ENCODE results near the gene SPARCL1. TPM values are rescaled to one million over a fixed set of nuclear protein-coding genes. Genes with fewer than 3 reads are reported as not detected.
"Not testable (repeated sequence)": the region's sequence is repeated elsewhere in the genome, so short reads cannot be mapped to it uniquely, and the experiment has no call there.

The SPARCL1 gene
- total and polyA plus RNA-seq, 10 of the 15 experiments (the other 5 are each of a cell fraction or from before 2014, with no cell fraction given), result 0.10 to 1.1 TPM; not detected in 8

- Histone ChIP-seq H3K36me3 (ENCODE audit: control insufficient read depth in 2 of 2, insufficient read depth in 2 of 2, low read length in 1 of 2) (no peaks in the 10 kb centered on the region), H4K20me1 (ENCODE audit: control insufficient read depth, insufficient read depth) (no peaks in the 10 kb centered on the region), H3K4me3 (no peak overlapping the region), H3K27me3 (replicated peaks in 1 of 2; ENCODE audit: control insufficient read depth in 2 of 2, insufficient read depth in 2 of 2, low read length in 1 of 2) (no peaks in the 10 kb centered on the region), H3K4me1 (ENCODE audit: control insufficient read depth, insufficient read depth, low read length) (no peaks in the 10 kb centered on the region), H3K79me2 (ENCODE audit: control insufficient read depth, insufficient read depth, low read length) (no peaks in the 10 kb centered on the region), H3K4me2 (ENCODE audit: control insufficient read depth, insufficient read depth) (no peak overlapping the region), H3K27ac (ENCODE audit: control insufficient read depth, insufficient read depth) (no peak overlapping the region), H3K9me3 (replicated peaks; ENCODE audit: control insufficient read depth, insufficient read depth, low read length) (no peaks in the 10 kb centered on the region; the same call in 2 of the 3 replicates), H2AFZ (ENCODE audit: control insufficient read depth, low read depth, low read length) (no peak overlapping the region), H3K9ac (ENCODE audit: control insufficient read depth, insufficient read depth, low read length) (no peak overlapping the region)
- DNase-seq (ENCODE audit: low read depth, low spot score) (no peak), ATAC-seq (no peak), FAIRE-seq (no peak)
- RAD21 ChIA-PET (ENCODE audit: unreplicated experiment), result no interaction called here
- TF ChIP-seq TCF12 (IDR thresholded peaks at IDR 0.05; ENCODE audit: low read depth, low read length) (no peak), MXI1 (IDR thresholded peaks at IDR 0.05; ENCODE audit: low read depth, low read length) (no peak), BMI1 (IDR thresholded peaks at IDR 0.05; ENCODE audit: borderline replicate concordance) (no peak), EZH2 (IDR thresholded peaks at IDR 0.05; ENCODE audit: borderline replicate concordance, control insufficient read depth, low read depth, low read length) (no peak), PBX3 (IDR thresholded peaks at IDR 0.05; ENCODE audit: insufficient replicate concordance, low read depth, low read length) (no peak), KDM1A (IDR thresholded peaks at IDR 0.05; ENCODE audit: borderline replicate concordance) (no peak), NFYA (IDR thresholded peaks at IDR 0.05; ENCODE audit: borderline replicate concordance, low read depth, low read length) (no peak)
- 71% methylated on average over 3 of the region's 3 CpGs for WGBS (ENCODE audit: insufficient coverage, insufficient replicate concordance, low lambda C conversion rate, missing lambda C conversion rate)
- SMC1A ChIA-PET (ENCODE audit: uncharacterized antibody, unreplicated experiment), result no interaction called here
- CTCF ChIA-PET, result interaction anchor here (0.9 kb wide), 1 partner anchor 25 kb away, joined by 3 read pairs; no protein-coding TSS in a partner anchor
- POLR2A ChIA-PET, result no interaction called here
- BruUV-seq (replicated peaks), result no TSS peak
- in situ Hi-C loops (cut with MboI), result loop anchor here (10.0 kb wide), 1 partner anchor 352 kb away; no protein-coding TSS in a partner anchor
- intact Hi-C loops (cut with micrococcal nuclease; ENCODE audit: unreplicated experiment), result no loop called here
These were observed 36.1 kb downstream of the SPARCL1 start for GRCh38 chr4:87493115-87493514.

GRCh38 chr4:87491851-87492250 is 37.3 kb downstream of the SPARCL1 start:
- H2AFZ ChIP-seq (ENCODE audit: control insufficient read depth, low read depth, low read length); RAD21 ChIA-PET (ENCODE audit: unreplicated experiment); BruUV-seq (replicated peaks); H3K27me3 ChIP-seq (replicated peaks in 1 of 2; ENCODE audit: control insufficient read depth in 2 of 2, insufficient read depth in 2 of 2, low read length in 1 of 2); POLR2A ChIA-PET; H3K4me1 ChIP-seq (ENCODE audit: control insufficient read depth, insufficient read depth, low read length); H3K4me2 ChIP-seq (ENCODE audit: control insufficient read depth, insufficient read depth); H3K27ac ChIP-seq (ENCODE audit: control insufficient read depth, insufficient read depth); CTCF ChIA-PET; intact Hi-C loops (cut with micrococcal nuclease; ENCODE audit: unreplicated experiment); H3K79me2 ChIP-seq (ENCODE audit: control insufficient read depth, insufficient read depth, low read length); H3K9ac ChIP-seq (ENCODE audit: control insufficient read depth, insufficient read depth, low read length); H4K20me1 ChIP-seq (ENCODE audit: control insufficient read depth, insufficient read depth); DNase-seq (ENCODE audit: low read depth, low spot score); ATAC-seq; SMC1A ChIA-PET (ENCODE audit: uncharacterized antibody, unreplicated experiment); FAIRE-seq; H3K4me3 ChIP-seq; H3K9me3 ChIP-seq (replicated peaks; ENCODE audit: control insufficient read depth, insufficient read depth, low read length); H3K36me3 ChIP-seq (ENCODE audit: control insufficient read depth in 2 of 2, insufficient read depth in 2 of 2, low read length in 1 of 2): not testable (repeated sequence)
- 48% methylated on average over 2 of the region's 2 CpGs for WGBS (ENCODE audit: insufficient coverage, insufficient replicate concordance, low lambda C conversion rate, missing lambda C conversion rate)
- in situ Hi-C loops (cut with MboI), result loop anchor here (10.0 kb wide), 1 partner anchor 353 kb away; no protein-coding TSS in a partner anchor

Data from GM12878 (cell line).